Measurements from ENCODE around the gene FLRT1.

FLRT1 gene

GRCh38 chr11:64028398-64029115, 7.2 kb upstream of the FLRT1 start:
- H3K4me3 ChIP-seq (ENCODE audit: low read depth in 1 of 2, low read length in 2 of 2), result no peak overlapping the region
- no peaks in the 10 kb centered on the region for H3K27me3 ChIP-seq (ENCODE audit: low read depth, low read length)

GRCh38 chr11:64029773-64030172, 6.0 kb upstream of the FLRT1 start:
- Histone ChIP-seq H3K4me3 (ENCODE audit: low read depth in 1 of 2, low read length in 2 of 2) (no peak overlapping the region), H3K36me3 (ENCODE audit: control insufficient read depth in 1 of 2, insufficient read depth in 2 of 2, low read length in 2 of 2) (no peaks in the 10 kb centered on the region), H3K4me1 (ENCODE audit: control insufficient read depth in 1 of 2, insufficient read depth in 2 of 2, low read length in 2 of 2) (peaks cover 0 to 9% of the 10 kb centered on the region in 2 donors), H3K27me3 (ENCODE audit: low read depth, low read length) (peaks cover 6% of the 10 kb centered on the region), H3K9me3 (ENCODE audit: control insufficient read depth in 1 of 2, low read length in 2 of 2) (no peaks in the 10 kb centered on the region), H3K27ac (ENCODE audit: low read length) (no peak overlapping the region)

More at GRCh38 chr11:64028398-64029115, 7.2 kb upstream of the FLRT1 start:
- no peak overlapping the region for H3K27ac ChIP-seq (ENCODE audit: low read length)
- no peaks in the 10 kb centered on the region for H3K9me3 ChIP-seq (ENCODE audit: control insufficient read depth in 1 of 2, low read length in 2 of 2)
- peaks cover 0 to 8% of the 10 kb centered on the region in 2 donors for H3K4me1 ChIP-seq (ENCODE audit: control insufficient read depth in 1 of 2, insufficient read depth in 2 of 2, low read length in 2 of 2)
- H3K36me3 ChIP-seq (ENCODE audit: control insufficient read depth in 1 of 2, insufficient read depth in 2 of 2, low read length in 2 of 2), result no peaks in the 10 kb centered on the region

- no peaks in the 10 kb centered on the region for H3K36me3 ChIP-seq (ENCODE audit: control insufficient read depth in 1 of 2, insufficient read depth in 2 of 2, low read length in 2 of 2)
- no peak overlapping the region for H3K4me3 ChIP-seq (ENCODE audit: low read depth in 1 of 2, low read length in 2 of 2)
- H3K27ac ChIP-seq (ENCODE audit: low read length), result no peak overlapping the region
- H3K27me3 ChIP-seq (ENCODE audit: low read depth, low read length), result peaks cover 11% of the 10 kb centered on the region
- H3K4me1 ChIP-seq (ENCODE audit: control insufficient read depth in 1 of 2, insufficient read depth in 2 of 2, low read length in 2 of 2), result peaks cover 0 to 15% of the 10 kb centered on the region in 2 donors
- H3K9me3 ChIP-seq (ENCODE audit: control insufficient read depth in 1 of 2, low read length in 2 of 2), result no peaks in the 10 kb centered on the region
These were observed 4.7 kb upstream of the FLRT1 start for GRCh38 chr11:64031001-64031400.

- Histone ChIP-seq H3K4me1 (ENCODE audit: control insufficient read depth in 1 of 2, insufficient read depth in 2 of 2, low read length in 2 of 2) (peaks cover 0 to 26% of the 10 kb centered on the region in 2 donors), H3K9me3 (ENCODE audit: control insufficient read depth in 1 of 2, low read length in 2 of 2) (no peaks in the 10 kb centered on the region), H3K27me3 (ENCODE audit: low read depth, low read length) (peaks cover 14% of the 10 kb centered on the region), H3K4me3 (ENCODE audit: low read depth in 1 of 2, low read length in 2 of 2) (no peak overlapping the region), H3K36me3 (ENCODE audit: control insufficient read depth in 1 of 2, insufficient read depth in 2 of 2, low read length in 2 of 2) (no peaks in the 10 kb centered on the region), H3K27ac (ENCODE audit: low read length) (no peak overlapping the region)
These were observed 3.7 kb upstream of the FLRT1 start for GRCh38 chr11:64032050-64032449.

- Histone ChIP-seq H3K4me3 (ENCODE audit: low read depth in 1 of 2, low read length in 2 of 2) (no peak overlapping the region), H3K9me3 (ENCODE audit: control insufficient read depth in 1 of 2, low read length in 2 of 2) (no peaks in the 10 kb centered on the region), H3K36me3 (ENCODE audit: control insufficient read depth in 1 of 2, insufficient read depth in 2 of 2, low read length in 2 of 2) (no peaks in the 10 kb centered on the region), H3K27ac (ENCODE audit: low read length) (no peak overlapping the region), H3K27me3 (ENCODE audit: low read depth, low read length) (peaks cover 14% of the 10 kb centered on the region), H3K4me1 (ENCODE audit: control insufficient read depth in 1 of 2, insufficient read depth in 2 of 2, low read length in 2 of 2) (peaks cover 0 to 18% of the 10 kb centered on the region in 2 donors)
These were observed 1.3 kb upstream of the FLRT1 start for GRCh38 chr11:64034411-64034811.

- H3K36me3 ChIP-seq (ENCODE audit: control insufficient read depth in 1 of 2, insufficient read depth in 2 of 2, low read length in 2 of 2), result no peaks in the 10 kb centered on the region
- H3K4me1 ChIP-seq (ENCODE audit: control insufficient read depth in 1 of 2, insufficient read depth in 2 of 2, low read length in 2 of 2), result peaks cover 0 to 18% of the 10 kb centered on the region in 2 donors
- H3K4me3 ChIP-seq (ENCODE audit: low read depth in 1 of 2, low read length in 2 of 2), result peak overlapping the region in 1 of 2 donors; percentile 35
- peaks cover 14% of the 10 kb centered on the region for H3K27me3 ChIP-seq (ENCODE audit: low read depth, low read length)
- no peaks in the 10 kb centered on the region for H3K9me3 ChIP-seq (ENCODE audit: control insufficient read depth in 1 of 2, low read length in 2 of 2)
- no peak overlapping the region for H3K27ac ChIP-seq (ENCODE audit: low read length)
These were observed 628 bp upstream of the FLRT1 start for GRCh38 chr11:64035081-64035524.

- Histone ChIP-seq H3K4me3 (ENCODE audit: low read depth in 1 of 2, low read length in 2 of 2) (peak overlapping the region in 1 of 2 donors; percentile 80), H3K36me3 (ENCODE audit: control insufficient read depth in 1 of 2, insufficient read depth in 2 of 2, low read length in 2 of 2) (no peaks in the 10 kb centered on the region), H3K27me3 (ENCODE audit: low read depth, low read length) (peaks cover 14% of the 10 kb centered on the region), H3K9me3 (ENCODE audit: control insufficient read depth in 1 of 2, low read length in 2 of 2) (no peaks in the 10 kb centered on the region), H3K4me1 (ENCODE audit: control insufficient read depth in 1 of 2, insufficient read depth in 2 of 2, low read length in 2 of 2) (peaks cover 0 to 21% of the 10 kb centered on the region in 2 donors), H3K27ac (ENCODE audit: low read length) (no peak overlapping the region)
These were observed 626 bp downstream of the FLRT1 start for GRCh38 chr11:64036087-64037026.

- Histone ChIP-seq H3K27ac (ENCODE audit: low read length) (no peak overlapping the region), H3K4me3 (ENCODE audit: low read depth in 1 of 2, low read length in 2 of 2) (peak overlapping the region in 1 of 2 donors; percentile 80)
These were observed 1.4 kb downstream of the FLRT1 start for GRCh38 chr11:64037027-64037634.

GRCh38 chr11:64038500-64038899, 2.8 kb downstream of the FLRT1 start:
- Histone ChIP-seq H3K4me1 (ENCODE audit: control insufficient read depth in 1 of 2, insufficient read depth in 2 of 2, low read length in 2 of 2) (peaks cover 0 to 23% of the 10 kb centered on the region in 2 donors), H3K9me3 (ENCODE audit: control insufficient read depth in 1 of 2, low read length in 2 of 2) (no peaks in the 10 kb centered on the region), H3K27ac (ENCODE audit: low read length) (no peak overlapping the region), H3K36me3 (ENCODE audit: control insufficient read depth in 1 of 2, insufficient read depth in 2 of 2, low read length in 2 of 2) (no peaks in the 10 kb centered on the region), H3K4me3 (ENCODE audit: low read depth in 1 of 2, low read length in 2 of 2) (no peak overlapping the region), H3K27me3 (ENCODE audit: low read depth, low read length) (peaks cover 14% of the 10 kb centered on the region)

More at GRCh38 chr11:64037027-64037634, 1.4 kb downstream of the FLRT1 start:
- peaks cover 0 to 23% of the 10 kb centered on the region in 2 donors for H3K4me1 ChIP-seq (ENCODE audit: control insufficient read depth in 1 of 2, insufficient read depth in 2 of 2, low read length in 2 of 2)
- no peaks in the 10 kb centered on the region for H3K36me3 ChIP-seq (ENCODE audit: control insufficient read depth in 1 of 2, insufficient read depth in 2 of 2, low read length in 2 of 2)
- H3K27me3 ChIP-seq (ENCODE audit: low read depth, low read length), result peaks cover 14% of the 10 kb centered on the region
- no peaks in the 10 kb centered on the region for H3K9me3 ChIP-seq (ENCODE audit: control insufficient read depth in 1 of 2, low read length in 2 of 2)

- Histone ChIP-seq H3K9me3 (ENCODE audit: control insufficient read depth in 1 of 2, low read length in 2 of 2) (no peaks in the 10 kb centered on the region), H3K27me3 (ENCODE audit: low read depth, low read length) (peaks cover 12% of the 10 kb centered on the region)
These were observed 3.4 kb downstream of the FLRT1 start for GRCh38 chr11:64039012-64039665.

More at GRCh38 chr11:64039012-64039665, 3.4 kb downstream of the FLRT1 start:
- no peaks in the 10 kb centered on the region for H3K36me3 ChIP-seq (ENCODE audit: control insufficient read depth in 1 of 2, insufficient read depth in 2 of 2, low read length in 2 of 2)
- no peak overlapping the region for H3K27ac ChIP-seq (ENCODE audit: low read length)
- no peak overlapping the region for H3K4me3 ChIP-seq (ENCODE audit: low read depth in 1 of 2, low read length in 2 of 2)
- H3K4me1 ChIP-seq (ENCODE audit: control insufficient read depth in 1 of 2, insufficient read depth in 2 of 2, low read length in 2 of 2), result peaks cover 0 to 23% of the 10 kb centered on the region in 2 donors

Measured in muscle layer of duodenum (tissue), 2 donors.